HG03175 (cell line): ENCODE measurements around the gene TAF6.
A peak's percentile ranks its signal among the peaks of the same experiment; 100 is the strongest.

ENCODE experiments used
- ATAC-seq: cut with Tn5 transposase; IDR thresholded peaks from one replicate; pipeline ENCODE4 v1.9.1; 2021; ENCODE audit warnings: mild to moderate bottlenecking, moderate library complexity; ENCODE audit not compliant: unreplicated experiment

TAF6 gene

DNA sequence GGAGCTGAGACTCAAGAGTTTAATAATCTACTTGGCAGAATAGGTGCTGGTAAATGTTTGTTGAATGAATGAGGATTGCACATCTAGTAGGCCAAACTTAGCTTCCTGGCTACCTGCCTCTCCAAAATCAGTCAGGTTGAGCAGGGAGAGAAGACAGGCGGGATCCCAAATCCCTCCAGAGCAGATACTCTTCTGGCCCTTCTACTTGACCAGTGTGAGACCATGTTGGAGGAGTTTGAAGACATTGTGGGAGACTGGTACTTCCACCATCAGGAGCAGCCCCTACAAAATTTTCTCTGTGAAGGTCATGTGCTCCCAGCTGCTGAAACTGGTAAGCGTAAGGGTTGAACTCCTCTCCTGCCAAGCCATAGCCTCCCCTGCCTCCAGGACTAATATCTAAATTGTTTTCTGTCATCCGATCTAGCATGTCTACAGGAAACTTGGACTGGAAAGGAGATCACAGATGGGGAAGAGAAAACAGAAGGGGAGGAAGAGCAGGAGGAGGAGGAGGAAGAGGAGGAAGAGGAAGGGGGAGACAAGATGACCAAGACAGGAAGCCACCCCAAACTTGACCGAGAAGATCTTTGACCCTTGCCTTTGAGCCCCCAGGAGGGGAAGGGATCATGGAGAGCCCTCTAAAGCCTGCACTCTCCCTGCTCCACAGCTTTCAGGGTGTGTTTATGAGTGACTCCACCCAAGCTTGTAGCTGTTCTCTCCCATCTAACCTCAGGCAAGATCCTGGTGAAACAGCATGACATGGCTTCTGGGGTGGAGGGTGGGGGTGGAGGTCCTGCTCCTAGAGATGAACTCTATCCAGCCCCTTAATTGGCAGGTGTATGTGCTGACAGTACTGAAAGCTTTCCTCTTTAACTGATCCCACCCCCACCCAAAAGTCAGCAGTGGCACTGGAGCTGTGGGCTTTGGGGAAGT, 5.4 kb upstream of the TAF6 start:
- no peak for ATAC-seq

DNA sequence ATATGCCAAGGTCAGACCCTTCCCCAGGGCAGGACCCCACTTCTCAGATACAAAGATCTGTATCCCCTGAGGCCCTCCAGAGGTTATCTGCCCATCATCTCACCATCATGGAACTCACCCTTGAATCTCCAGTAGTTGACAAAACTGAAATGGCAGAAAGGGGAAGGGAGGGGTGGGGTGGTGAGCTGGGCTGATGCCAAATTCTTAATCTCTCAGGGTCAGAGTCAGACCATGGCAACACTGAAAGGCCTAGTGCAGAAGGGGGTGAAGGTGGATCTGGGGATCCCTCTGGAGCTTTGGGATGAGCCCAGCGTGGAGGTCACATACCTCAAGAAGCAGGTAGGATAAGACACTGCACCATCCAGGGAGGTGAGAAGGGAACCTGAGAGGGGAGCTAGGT, 3.4 kb upstream of the TAF6 start:
- no peak for ATAC-seq

DNA sequence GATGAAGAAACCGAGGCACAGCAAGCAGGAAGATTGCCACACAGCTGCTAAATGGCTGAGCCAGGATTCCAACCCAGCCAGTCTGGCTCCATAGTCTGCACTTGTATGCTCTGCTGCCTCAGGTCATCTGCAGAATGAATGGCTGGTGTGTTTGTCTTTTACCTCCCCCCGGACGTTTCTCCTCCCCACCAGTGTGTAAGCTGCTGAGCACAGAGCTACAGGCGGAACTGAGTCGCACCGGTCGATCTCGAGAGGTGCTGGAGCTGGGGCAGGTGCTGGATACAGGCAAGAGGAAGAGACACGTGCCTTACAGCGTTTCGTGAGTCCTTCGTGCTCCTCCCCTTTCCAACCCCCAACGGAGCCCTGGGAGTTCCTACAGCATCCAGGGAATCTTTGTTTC, 2.9 kb upstream of the TAF6 start:
- ATAC-seq, result no peak

DNA sequence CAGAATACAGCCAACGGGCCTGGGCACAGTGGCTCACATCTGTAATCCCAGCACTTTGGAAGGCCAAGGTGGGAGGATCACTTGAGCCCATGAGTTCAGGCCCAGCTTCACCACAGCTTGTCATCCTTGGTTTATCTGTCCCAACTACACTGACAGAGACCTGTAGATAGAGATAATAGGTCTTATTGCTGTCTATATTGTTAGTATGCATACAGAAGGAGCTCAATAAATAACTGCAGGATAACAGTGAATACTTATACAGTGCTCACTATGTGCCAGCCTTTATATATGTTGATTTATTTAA, 1.5 kb upstream of the TAF6 start:
- ATAC-seq, result no peak

DNA sequence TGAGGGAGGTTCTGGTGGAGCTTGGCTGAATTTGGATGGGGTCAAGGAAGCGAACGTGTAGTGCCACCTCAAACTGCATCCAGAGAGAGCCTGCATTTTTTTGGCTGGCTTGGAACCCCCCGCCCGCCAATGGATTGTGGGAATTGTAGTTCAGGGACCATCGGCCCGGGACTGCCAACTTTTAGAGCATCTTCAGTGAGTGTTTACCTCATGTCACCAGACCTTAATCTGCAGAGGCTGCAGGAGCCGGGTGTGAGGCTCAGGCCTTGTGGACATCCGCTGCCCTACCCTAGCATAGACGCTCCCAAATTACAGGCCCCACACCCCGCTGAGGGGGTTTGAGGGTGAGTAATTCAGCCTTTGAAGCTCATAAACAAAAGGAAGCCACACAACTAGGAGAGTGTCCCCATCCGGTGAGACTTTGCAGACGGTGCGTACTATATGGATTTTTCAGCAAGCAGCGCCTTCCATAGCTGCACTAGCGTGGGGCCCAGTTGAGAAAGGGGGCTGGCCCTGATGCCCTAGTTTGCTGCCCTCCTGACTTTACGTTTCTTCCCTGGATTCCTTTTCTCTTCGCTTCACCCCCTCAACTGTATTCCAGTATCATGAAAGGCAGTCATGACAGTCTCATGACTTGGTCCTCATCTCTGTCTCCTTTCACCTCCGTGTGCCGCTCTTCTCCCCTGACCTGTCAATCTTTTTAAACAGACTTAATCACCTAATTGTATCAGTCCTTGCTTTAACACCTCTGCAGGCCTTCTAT, 993 bp upstream of the TAF6 start:
- ATAC-seq, result peak; percentile 23

DNA sequence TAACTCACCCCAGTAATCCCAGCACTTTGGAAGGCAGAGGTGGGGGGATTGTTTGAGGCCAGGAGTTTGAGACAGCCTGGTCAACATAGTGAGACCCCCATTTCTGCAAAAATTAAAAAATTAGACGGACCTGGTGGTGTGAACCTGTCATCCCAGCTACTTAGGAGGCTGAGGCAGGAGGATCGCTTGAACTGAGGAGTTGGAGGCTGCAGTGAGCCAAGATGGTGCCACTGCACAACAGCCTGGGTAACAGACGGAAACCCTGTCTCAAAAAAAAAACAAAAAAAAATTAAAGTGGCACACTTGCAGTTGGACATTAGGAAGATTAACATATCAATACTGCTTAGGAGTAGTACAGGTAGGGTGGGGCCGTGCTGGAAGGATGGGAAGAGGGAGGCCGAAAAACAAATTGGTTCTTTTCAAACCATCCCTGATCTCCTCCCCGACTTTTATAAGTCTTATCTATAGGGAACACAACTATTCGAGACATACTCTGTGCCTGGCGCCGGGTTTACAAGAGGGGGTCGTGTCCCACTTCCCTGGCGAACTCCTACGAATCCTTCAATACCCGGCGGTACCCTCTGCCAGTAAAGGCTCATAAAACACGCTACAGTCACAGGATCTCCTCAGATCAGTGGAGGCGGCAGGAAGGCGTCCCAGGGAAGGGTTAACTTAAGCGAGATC, 628 bp downstream of the TAF6 start:
- no peak for ATAC-seq

DNA sequence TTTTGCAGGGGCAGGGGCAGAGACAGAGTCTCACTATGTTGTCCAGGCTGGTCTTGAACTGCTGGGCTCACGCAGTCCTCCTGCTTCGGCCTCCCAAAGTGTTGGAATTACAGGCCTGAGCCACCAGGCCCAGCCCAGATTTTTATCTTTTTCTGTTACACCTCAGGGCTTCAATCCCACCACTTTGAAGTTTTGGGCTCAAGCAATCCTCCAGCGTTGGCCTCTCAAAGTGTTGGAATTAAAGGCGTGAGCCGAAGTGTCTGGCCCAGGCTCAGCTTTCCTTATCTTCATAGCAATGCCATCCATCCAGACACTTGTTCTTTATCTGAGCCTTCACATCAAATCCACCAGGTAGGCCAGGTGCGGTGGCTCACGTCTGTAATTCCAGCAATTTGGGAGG, 4.1 kb downstream of the TAF6 start:
- no peak for ATAC-seq

DNA sequence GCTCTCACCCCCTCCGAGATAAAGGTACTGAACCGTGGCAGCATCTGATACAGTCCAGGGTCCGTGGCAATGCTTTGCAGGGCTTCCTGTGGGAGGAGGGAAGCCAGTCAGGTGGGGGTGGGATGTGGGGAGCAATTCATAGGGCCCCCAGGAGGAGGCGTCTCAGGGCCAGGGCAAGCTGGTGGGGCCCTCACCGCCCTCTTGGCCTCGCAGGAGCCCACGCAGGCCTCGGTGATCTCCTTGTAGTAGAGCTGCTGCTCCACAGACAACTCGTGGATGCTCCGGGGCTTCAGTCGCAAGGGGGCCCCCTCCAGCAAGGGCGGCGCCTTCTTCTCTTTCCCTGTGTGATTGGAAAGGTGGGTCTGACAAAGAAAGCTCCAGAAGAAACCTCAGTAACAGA, 7.2 kb downstream of the TAF6 start:
- ATAC-seq, result no peak

DNA sequence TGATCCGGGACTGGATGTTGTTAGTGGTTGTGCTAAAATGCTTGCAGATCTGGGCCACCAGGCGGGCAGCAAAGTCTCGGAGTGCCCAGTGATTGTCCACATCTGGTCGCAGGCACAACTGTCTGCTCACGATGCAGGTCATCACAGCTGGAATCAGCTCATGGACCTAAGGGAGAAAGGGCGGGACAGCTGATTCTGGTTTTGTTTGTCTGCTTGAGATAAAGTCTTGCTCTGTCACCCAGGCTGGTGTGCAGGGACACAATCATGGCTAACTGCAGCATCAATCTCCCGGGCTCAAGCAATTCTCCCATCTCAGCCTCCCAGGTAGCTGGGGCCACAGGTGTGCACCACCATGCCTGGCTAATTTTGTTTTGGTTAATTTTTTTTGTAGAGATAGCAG, 8.0 kb downstream of the TAF6 start:
- ATAC-seq, result no peak

DNA sequence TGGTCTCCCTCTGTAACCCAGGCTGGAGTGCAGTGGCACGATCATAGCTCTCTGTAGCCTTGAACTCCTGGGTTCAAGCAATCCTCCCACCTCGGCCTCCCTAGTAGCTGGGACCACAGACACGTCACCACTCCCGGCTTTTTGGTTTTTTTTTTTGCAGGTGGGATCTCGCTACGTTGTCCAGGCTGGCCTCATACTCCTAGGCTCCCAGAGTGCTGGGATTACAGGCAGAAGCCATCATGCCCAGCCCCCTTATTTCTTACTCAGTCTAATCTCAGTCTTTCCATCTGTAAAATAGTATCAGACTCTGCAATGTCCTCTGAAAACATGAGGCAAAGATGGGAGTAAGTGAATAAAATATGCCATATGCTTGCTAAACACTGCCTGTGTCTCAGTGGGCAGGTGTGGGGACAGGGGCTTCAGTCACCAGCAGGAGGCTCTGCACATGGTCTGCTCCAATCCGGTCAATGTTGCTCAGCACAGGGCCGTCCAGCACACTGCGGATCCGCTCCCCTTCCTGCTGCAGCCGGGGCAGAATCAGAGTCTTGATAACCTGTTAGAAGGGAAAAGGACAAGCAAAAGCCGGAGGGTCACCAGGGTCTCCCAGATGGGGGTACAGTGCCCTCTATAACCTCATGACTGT, 9.5 kb downstream of the TAF6 start:
- no peak for ATAC-seq

DNA sequence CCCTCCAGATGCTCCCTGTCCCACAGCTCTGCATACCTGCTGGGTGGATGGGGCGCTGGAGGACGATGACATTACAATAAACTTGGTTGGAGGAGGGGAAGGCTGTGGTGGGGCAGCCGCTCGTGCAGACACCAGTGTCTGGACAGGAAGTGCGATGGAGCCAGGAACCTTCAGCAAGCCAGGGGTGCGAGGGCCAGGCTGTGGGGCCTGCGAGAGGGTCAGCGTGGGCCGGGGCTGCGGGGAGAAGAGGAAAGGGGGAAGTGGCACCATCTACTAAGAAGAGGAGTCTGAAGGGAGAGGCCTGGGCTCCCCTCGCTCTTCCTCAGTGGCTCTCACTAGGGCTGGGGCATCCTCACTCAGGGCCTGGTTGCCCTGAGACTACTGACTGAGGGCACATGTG, 11.3 kb downstream of the TAF6 start:
- no peak for ATAC-seq

DNA sequence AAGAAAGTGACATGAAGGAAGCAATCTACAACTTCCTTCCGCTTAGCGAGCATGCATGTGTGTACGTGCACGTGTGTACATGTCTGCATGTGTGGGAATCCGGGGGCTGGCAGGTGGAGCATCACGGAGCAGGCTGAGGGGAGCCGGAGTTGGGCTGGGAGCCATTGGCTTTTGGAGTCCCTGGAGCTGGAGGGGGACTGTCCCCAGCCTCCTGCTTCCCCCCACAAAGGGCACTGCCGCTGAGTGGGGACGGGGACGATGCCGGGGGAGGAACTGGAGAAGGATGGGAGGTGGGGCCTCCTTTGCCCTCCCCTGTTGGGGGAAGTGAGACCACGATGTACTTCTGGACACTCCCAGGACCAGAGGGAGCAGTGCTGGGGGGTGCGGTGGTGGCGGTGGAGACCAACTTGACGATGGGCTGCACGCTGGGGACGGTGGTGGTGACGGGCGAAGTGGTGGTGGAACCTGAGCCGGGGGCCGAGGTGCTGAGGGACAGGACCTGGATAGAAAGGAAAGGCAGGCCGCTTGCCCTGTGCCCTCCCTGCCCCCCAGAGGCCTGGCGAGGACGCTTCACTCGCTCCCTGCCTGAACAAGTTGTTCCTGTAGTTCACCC, 11.9 kb downstream of the TAF6 start:
- ATAC-seq, result no peak

DNA sequence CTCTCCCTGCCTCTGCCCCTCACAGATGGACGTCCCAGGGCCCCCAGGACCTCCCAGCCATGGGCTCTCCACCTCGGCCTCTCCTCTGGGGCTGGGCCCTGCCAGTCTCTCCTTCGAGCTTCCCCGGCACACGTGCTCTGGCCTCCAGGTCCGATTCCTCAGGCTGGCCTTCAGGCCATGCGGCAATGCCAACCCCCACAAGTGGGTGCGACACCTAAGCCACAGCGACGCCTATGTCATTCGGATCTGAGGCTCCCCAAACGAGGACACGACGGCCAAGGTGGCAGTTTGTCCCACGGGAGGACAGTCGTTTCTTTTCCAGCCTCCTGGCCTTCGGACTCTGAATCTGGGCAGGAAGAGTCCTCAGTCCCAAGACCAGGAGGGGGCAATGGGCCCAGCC, 12.5 kb downstream of the TAF6 start:
- ATAC-seq, result no peak

DNA sequence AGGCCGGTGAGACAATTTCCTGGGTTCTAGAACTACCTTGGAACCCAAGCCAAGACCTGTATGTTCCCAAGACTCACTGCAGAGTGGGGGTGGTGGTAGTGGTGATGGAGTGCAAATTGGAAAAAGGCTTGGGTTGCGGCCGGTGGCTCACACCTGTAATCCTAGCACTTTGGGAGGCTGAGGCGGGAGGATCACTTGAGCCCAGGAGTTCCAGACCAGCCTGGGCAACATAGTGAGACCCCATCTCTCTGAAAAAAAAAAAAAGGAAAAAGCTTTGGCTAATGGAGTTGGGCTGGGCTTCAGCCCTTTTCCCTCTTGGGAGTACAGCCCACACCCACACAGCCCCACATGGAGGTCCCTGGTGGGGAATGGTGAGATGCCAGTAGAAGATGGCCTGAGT, 13.6 kb downstream of the TAF6 start:
- no peak for ATAC-seq

DNA sequence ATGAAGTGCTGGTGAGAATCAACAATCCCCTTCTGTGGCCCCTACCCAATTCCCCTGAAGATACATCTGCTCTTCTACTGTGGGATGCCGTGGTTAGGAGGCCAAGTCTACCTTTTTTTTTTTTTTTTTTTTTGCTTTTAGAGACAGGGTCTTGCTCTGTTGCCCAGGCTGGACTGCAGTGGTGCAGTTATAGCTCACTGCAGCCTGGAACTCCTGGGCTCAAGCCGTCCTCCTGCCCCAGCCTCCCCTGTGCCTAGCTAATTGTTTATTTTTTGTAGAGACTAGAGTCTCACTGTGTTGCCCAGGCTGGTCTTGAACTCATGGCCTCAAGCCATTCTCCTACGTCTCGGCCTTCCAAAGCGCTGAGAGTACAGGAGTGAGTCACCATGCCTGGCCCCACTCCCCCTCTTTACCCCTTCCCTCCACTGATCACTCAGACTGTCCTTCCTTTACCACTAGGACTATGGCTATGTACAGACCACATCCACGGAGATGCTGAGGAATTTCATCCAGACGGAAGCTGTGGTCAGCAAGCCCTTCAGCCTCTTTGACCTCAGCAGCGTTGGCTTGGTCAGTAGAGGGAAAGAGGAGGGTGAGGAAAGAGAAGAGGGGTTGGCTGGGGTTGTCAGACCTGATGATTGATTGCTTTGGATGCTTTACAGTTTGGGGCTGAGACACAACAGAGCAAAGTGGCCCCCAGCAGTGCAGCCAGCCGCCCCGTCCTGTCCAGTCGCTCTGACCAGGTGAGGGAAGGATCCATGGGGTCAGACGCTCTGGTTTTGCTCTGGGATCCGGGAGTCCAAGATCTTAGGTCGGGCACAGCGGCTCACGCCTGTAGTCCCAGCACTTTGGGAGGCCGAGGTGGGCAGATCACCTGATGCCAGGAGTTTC, 16.0 kb downstream of the TAF6 start:
- ATAC-seq, result no peak

DNA sequence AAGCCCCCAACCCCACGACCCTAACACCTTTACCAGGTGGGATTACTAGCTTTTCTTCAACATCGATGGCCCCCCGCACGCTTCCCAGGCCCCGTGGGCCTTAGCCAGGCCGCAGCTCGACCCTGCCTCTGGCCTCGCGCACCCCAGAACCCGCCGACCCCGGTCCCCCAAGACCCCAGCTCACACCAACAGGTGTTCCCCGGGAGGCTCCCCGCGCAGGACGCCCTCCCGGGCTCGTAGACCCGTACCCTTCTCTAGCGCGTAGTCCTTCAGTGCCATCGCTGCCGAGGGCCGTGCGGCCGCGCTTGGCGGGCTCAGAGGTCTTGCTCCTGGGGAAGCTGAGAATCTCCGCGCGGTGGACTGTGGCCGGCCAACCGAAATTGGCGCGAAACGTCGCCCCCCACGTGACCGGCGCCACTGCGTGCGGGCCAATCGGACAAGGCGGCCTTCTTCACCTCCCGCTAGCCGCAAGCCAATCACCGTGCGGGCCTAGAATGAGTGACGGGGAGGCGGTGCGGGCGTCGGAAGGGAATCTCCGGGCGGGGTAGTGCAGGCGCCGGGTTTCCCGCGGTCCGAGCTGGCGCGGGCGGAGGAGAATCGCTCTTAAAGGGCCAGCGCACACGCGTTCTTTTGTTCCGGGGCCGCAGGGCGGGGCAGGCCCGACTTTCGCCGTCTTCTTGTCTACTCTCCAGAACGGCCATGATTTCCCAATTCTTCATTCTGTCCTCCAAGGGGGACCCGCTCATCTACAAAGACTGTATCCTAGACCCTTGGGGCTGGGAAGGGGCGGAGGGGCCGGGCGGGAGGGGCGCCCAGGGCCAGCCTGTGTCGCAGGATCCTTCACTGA, 17.9 kb downstream of the TAF6 start, which contains the start of the genes AP4M1 and MCM7:
Gene AP4M1, plus strand, starts transcription at position 628 of the 847 bp plus-strand sequence. Its CDS starts 72 bp downstream, at position 700.
Gene MCM7, minus strand, starts transcription at position 382 of the 847 bp plus-strand sequence. Its CDS starts 103 bp downstream, at position 279.
- peak; percentile 87 for ATAC-seq

DNA sequence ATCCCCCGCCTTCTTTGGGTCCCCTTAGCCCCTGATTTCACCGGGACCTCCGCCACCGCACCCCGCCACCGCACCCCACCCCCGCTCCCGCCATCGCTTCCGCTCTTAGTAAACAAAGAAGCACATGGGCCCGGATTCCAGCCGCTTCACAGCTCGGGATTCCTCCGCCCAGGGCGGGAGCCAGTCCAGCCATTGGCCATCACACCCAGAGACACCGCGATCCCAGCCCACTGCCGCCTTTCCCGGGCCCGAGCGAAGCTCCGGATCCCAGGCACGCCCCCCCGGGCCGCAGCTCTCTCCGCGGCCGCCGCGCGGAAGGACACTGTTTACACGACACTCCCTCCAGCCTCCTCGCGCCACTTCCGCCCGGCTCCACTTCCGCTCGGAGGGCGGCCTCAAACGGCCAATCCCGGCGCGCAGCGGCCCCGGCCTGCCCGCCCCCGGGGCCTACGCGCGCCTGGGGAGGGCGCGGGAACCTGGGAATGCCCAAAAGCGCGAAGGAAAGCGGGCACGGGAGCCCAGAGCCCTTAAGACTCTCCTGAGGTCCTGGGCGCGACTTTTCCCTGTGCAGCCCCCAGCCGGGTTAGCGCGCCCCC, 18.6 kb downstream of the TAF6 start:
- ATAC-seq, result peak; percentile 65

DNA sequence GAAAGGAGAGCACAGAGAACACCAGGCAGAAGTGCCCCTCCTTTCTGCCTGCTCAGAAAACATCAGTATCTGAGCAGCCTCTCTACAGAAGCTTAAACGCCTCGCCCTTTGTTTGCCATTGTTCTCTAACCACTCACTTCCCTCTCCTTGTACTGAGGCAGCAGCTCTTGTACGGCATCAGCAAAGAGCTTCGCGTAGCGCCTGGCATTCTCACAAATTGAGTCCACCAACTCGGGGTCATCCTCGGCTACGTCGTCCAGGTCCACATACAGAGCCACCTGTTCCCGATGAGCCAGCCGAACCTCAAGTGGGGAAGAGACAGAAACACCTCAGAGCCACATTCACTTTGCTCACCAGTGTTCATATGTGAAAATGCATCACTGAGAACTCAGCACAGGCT, 19.7 kb downstream of the TAF6 start:
- ATAC-seq, result no peak
